ENCODE measurements around the gene GALNT17.

DNA sequence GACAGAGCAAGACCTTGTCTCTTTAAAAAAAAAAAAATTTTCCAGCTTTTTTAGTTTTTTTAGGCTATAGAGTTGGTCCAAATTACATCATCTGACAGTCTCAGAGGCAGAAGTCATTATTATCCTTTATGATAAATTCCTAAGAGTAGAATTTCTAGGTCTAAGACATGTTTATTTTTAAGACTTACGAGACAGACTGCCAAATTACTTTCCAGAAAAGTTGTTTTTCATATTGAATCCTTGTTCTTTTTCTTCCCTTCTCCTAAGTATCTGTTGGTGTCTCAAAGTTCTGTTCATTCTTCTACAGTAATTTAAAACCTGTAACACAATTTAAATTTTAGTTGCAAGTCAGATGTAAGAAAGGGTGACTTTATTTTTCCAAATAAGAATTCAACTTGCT is 421.4 kb downstream of the GALNT17 start:
- no peak for TF ChIP-seq FOXM1 (IDR thresholded peaks at IDR 0.05; ENCODE audit: borderline replicate concordance, low read depth)
- TF ChIP-seq, protein P1, sequence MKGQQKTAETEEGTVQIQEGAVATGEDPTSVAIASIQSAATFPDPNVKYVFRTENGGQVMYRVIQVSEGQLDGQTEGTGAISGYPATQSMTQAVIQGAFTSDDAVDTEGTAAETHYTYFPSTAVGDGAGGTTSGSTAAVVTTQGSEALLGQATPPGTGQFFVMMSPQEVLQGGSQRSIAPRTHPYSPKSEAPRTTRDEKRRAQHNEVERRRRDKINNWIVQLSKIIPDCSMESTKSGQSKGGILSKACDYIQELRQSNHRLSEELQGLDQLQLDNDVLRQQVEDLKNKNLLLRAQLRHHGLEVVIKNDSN (IDR thresholded peaks at IDR 0.05): no peak
- TF ChIP-seq CEBPB (IDR thresholded peaks at IDR 0.05): no peak
- TF ChIP-seq EP300 (IDR thresholded peaks at IDR 0.05; ENCODE audit: borderline replicate concordance): no peak
